GM12865 (cell line): ENCODE results near the gene CUX1.

Experiments
- DNase-seq: peaks from one replicate; pipeline ENCODE4 v3.0.0; 2010; ENCODE audit warnings: low read depth
- H3K4me3 ChIP-seq: 2 replicates; pipeline ENCODE4 v1.5.1; 2011; ENCODE audit warnings: mild to moderate bottlenecking, low read depth, low read length, control low read depth
- TF ChIP-seq, protein P1 (sequence below): IDR thresholded peaks from 2 replicates; pipeline ENCODE4 v1.5.1; 2011; ENCODE audit warnings: low read length, control low read depth, low read depth, inconsistent platforms; ENCODE audit not compliant: insufficient read depth; ENCODE audit errors: missing control alignments

Gene CUX1

DNA sequence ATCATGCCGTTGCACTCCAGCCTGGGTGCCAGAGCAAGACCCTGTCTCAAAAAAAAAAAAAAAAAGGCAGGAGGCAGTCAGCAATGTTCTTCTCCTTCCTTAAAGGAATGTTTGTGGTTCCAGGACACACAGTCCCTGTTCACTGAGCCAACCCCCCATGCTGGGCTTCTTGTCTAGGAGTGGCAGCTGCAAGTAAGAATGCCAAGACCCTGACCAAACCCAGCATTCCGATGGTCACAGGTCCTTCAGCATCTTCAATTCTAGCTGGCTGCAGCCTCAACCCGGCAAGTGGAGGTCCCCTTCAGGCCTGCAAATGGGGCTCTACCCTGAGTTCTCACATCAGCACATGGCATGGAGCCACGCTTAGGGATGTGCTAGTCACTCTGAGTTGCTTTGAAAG lies 38.2 kb upstream of the CUX1 start:
- H3K4me3 ChIP-seq: no peak overlapping the region
- no peak for DNase-seq
- TF ChIP-seq, protein P1, sequence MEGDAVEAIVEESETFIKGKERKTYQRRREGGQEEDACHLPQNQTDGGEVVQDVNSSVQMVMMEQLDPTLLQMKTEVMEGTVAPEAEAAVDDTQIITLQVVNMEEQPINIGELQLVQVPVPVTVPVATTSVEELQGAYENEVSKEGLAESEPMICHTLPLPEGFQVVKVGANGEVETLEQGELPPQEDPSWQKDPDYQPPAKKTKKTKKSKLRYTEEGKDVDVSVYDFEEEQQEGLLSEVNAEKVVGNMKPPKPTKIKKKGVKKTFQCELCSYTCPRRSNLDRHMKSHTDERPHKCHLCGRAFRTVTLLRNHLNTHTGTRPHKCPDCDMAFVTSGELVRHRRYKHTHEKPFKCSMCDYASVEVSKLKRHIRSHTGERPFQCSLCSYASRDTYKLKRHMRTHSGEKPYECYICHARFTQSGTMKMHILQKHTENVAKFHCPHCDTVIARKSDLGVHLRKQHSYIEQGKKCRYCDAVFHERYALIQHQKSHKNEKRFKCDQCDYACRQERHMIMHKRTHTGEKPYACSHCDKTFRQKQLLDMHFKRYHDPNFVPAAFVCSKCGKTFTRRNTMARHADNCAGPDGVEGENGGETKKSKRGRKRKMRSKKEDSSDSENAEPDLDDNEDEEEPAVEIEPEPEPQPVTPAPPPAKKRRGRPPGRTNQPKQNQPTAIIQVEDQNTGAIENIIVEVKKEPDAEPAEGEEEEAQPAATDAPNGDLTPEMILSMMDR: no peak

DNA sequence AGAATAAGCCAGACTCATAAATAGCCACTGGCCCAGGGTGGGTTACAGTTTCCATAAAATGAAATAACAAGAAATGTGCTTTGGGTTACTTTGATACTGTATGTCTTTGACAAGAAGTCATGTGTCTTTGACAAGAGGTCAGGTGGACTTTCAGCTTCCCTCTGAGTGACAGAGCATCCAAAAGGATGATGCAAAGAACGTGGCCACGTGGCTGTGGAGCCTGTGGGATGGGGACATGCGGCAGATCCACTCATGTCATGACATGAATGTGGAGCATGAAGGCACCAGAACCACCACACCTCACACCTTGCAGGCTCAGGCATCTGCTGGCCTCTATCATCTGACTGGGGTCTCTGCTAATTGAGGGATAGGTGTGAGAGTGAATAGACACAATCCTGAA lies 37.1 kb upstream of the CUX1 start:
- TF ChIP-seq, protein P1: no peak
- no peak overlapping the region for H3K4me3 ChIP-seq
- no peak for DNase-seq

DNA sequence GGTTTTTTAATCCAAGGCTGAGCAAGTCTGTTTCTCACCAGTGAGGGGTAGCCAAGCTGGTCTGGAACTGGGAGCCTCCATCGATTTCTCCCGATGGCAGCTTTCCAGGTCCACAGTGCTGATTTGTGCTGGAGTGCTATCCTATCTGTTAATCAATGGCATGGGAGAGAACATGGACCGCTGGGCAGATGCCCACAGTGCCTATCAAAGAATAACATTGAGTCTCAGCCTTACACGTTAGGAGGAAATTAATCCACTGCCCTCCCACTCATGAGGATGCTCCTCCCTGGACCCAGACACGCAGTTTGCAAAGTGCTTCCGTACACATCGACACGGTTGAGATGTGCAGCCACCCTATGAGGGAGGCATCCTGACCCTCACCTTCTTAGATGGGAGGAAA lies 36.0 kb upstream of the CUX1 start:
- no peak overlapping the region for H3K4me3 ChIP-seq
- no peak for DNase-seq
- TF ChIP-seq, protein P1: no peak

DNA sequence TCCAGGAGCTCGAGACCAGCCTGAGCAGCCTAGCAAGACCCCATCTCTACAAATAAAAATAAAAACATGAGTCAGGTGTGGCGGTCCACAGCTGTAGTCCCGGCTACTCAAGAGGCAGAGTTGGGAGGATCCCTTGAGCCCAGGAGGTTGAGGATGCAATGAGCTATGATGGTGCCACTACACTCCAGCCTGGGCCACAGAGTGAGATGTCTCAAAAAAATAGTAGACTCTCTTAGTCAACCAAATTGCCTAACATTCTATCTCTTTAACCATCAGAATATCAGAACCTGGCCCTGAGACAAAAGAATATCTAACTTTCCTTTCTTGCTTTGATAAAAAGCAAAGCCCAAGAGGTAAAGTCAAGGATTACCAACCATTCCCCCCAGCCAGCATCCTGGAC lies 35.0 kb upstream of the CUX1 start:
- TF ChIP-seq, protein P1: no peak
- H3K4me3 ChIP-seq: no peak overlapping the region
- no peak for DNase-seq

DNA sequence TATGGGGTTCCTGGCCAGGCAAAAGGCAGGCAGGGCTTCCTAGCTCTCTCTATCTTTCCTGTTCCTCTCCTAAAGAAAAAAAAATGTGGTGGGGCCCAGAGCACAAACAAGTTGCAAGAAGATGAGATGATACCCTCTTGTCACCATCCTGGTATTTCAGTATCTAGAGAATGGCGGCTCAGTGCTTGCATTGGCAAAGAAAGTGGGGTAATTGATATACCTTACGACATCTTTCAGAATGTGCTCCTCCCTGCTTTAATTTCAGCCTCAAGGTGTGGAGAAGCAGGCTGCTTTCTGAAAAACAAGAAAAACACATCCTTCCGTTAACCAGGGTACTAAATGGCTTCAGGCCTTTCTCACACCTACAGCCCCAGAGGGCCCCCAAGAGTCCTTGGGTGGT lies 34.5 kb upstream of the CUX1 start:
- TF ChIP-seq, protein P1: no peak
- no peak for DNase-seq
- H3K4me3 ChIP-seq: no peak overlapping the region

DNA sequence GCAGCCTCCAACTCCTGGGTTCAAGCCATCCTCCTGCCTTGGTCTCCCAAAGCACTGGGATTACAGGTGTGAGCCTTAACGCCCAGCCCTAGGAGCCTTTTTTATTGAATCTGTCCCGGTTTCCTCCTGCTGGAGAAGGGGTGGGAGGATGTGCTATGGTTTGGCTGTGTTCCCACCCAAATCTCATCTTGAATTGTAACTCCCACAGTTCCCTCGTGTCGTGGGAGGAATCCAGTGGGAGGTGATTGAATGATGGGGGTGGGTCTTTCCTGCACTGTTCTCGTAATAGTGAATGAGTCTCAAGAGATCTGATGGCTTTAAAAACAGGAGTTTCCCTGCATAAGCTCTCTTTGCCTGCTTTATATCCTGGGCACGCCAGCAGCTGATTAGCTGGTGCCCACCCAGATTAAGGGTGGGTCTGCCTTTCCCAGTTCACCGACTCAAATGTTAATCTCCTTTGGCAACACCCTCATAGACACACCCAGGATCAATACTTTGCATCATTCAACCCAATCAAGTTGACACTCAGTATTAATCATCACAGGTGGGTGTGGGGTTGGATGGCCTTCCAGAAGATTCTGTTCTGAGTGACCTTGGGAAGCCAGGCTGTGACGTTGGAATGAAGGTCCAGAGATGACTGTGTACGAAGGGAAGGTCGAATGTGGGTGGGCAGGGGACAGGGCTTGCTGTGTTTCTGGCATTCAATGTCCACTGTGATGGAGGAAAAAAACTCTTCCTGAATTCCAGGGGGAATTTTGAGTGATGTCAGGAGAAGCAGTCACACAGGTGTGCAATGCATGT lies 33.8 kb upstream of the CUX1 start:
- no peak for DNase-seq
- TF ChIP-seq, protein P1: no peak
- no peak overlapping the region for H3K4me3 ChIP-seq
